OCI-LY3 (cell line): ENCODE data around the gene RNGTT.

Experiments used
- CTCF ChIP-seq: fragments of 200-600, 300-600 bp; sonication (generic); IDR thresholded peaks from 2 replicates; pipeline ENCODE4 v1.5.1; 2014; ENCODE audit warnings: antibody characterized with exemption, low read length, low read depth
- EZH2phosphoT487 ChIP-seq: fragments of 200-600 bp; shearing (Covaris generic); IDR thresholded peaks from 2 replicates; pipeline ENCODE4 v1.6.1; 2018; ENCODE audit warnings: antibody characterized with exemption, mixed run types, low read depth

GRCh38 chr6:88984606-88985005, 21.2 kb upstream of the RNGTT start:
- TF ChIP-seq CTCF (no peak), EZH2phosphoT487 (no peak)
